LNCaP clone FGC (cell line): ENCODE data around the gene PAK6.

Experiments
- DNase-seq: peaks from one replicate; pipeline ENCODE4 v3.0.0-alpha.2; 2011; ENCODE audit warnings: low read depth
- H3K4me3 ChIP-seq: 2 replicates; pipeline ENCODE4 v1.5.1; 2011; ENCODE audit warnings: mild to moderate bottlenecking, low read depth, low read length, control low read depth
- CTCF ChIP-seq: IDR thresholded peaks from 2 replicates; pipeline ENCODE4 v1.5.1; 2012; ENCODE audit warnings: mild to moderate bottlenecking; ENCODE audit not compliant: control insufficient read depth, insufficient read depth; ENCODE audit errors: extremely low read depth

Gene PAK6

GRCh38 chr15:40265355-40265754 is 26.5 kb downstream of the PAK6 start:
- DNase-seq, result no peak
- H3K4me3 ChIP-seq, result no peak overlapping the region
- TF ChIP-seq CTCF, result no peak

GRCh38 chr15:40265875-40266274 is 27.0 kb downstream of the PAK6 start:
- no peak overlapping the region for H3K4me3 ChIP-seq
- DNase-seq, result no peak
- TF ChIP-seq CTCF, result no peak

- H3K4me3 ChIP-seq, result no peak overlapping the region
- no peak for TF ChIP-seq CTCF
- DNase-seq, result no peak
Measured at GRCh38 chr15:40266828-40267304, 28.0 kb downstream of the PAK6 start.

- no peak for DNase-seq
- no peak for TF ChIP-seq CTCF
- H3K4me3 ChIP-seq, result no peak overlapping the region
Measured at GRCh38 chr15:40267670-40268069, 28.8 kb downstream of the PAK6 start.

- H3K4me3 ChIP-seq, result no peak overlapping the region
Measured at GRCh38 chr15:40269604-40270003, 30.7 kb downstream of the PAK6 start.

GRCh38 chr15:40270246-40270995 is 31.6 kb downstream of the PAK6 start:
- no peak for TF ChIP-seq CTCF
- DNase-seq, result no peak
- no peak overlapping the region for H3K4me3 ChIP-seq

More at GRCh38 chr15:40269604-40270003, 30.7 kb downstream of the PAK6 start:
- DNase-seq, result no peak
- TF ChIP-seq CTCF, result no peak
